PC-9 (cell line): ENCODE results near the gene ENTPD7.

Source experiments
- CTCF ChIP-seq: fragments of 200-600 bp; sonication (generic); conservative IDR thresholded peaks from 2 replicates; pipeline ENCODE4 v1.6.1; 2017; ENCODE audit warnings: mixed run types, antibody characterized with exemption, mild to moderate bottlenecking, moderate library complexity
- EZH2 ChIP-seq: fragments of 200-600 bp; sonication (generic); IDR thresholded peaks from 2 replicates; pipeline ENCODE4 v1.8.0; 2017; ENCODE audit warnings: antibody characterized with exemption, low read depth

- no peak for TF ChIP-seq EZH2
- no peak for TF ChIP-seq CTCF
Observed at GRCh38 chr10:99671386-99671785, 12.1 kb downstream of the ENTPD7 start.
